Left kidney (tissue), 2 donors: ENCODE results near the gene PRDM5. TPM values are rescaled to one million over a fixed set of nuclear protein-coding genes. Genes with fewer than 3 reads are reported as not detected.

Source experiments
- DNase-seq: peaks from one replicate; pipeline ENCODE4 v3.0.0-alpha.2; 2013
- polyA plus RNA-seq: library from polyadenylated mRNA; unstranded; fragments of 120-200 nt; gene quantifications from one replicate; pipeline ENCODE4 v1.2.1, GENCODE V29; 2013; ENCODE audit not compliant: insufficient read length

PRDM5 gene
- polyA plus RNA-seq, 1 donor = 23.6 TPM

GRCh38 chr4:120857312-120857711 lies 65.2 kb downstream of the PRDM5 start:
- DNase-seq = no peak

DNA sequence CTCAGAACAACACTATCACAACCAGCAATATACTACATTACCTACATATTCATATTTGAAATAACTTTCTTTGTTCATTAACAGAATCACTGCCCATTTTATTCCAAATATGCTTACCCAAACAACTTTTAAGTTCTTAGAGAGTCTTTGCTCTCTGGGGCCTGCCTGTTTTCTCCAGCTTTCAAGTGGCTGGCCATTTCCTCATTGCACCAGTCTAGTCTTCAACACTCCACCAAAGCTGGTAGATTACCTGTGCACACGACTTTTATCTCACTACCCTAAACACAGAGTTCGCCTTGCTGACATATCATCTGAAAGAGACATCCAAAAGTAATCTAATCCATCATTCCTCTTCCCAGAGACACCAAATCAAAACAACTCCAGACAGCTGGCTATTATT lies 66.2 kb downstream of the PRDM5 start:
- no peak for DNase-seq

- DNase-seq = no peak
These were observed 67.1 kb downstream of the PRDM5 start for GRCh38 chr4:120855307-120856001.

GRCh38 chr4:120853161-120853935 lies 69.2 kb downstream of the PRDM5 start:
- no peak for DNase-seq

GRCh38 chr4:120850018-120850599 lies 72.4 kb downstream of the PRDM5 start:
- no peak for DNase-seq

DNA sequence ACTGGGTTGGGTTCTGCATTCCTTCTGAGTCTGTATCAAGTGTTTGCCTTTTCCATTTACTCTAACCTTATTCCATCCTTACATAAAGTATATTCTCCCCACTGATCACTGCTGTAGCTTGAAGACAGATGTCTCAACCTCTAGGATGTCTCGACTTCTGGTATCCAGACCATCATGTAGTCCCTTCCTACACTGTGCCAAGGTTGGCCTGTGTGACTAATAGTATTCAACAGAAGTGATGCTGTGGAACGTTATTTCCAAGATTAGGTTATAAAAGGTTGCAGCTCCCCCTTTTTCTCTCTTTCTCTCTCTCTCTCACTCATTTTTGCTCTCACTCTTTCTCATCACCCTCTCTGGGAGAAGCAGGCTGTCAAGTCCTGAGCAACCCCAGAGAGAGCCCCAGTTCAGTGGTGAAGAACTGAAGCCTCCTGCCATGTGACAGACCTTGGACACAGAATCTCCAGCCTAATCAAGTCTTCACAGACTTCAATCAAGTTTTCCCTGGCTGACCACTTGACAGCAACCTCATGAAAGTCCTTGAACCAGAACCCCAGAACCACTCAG lies 75.4 kb downstream of the PRDM5 start:
- DNase-seq = no peak

GRCh38 chr4:120844528-120844921 lies 78.0 kb downstream of the PRDM5 start:
- no peak for DNase-seq

DNA sequence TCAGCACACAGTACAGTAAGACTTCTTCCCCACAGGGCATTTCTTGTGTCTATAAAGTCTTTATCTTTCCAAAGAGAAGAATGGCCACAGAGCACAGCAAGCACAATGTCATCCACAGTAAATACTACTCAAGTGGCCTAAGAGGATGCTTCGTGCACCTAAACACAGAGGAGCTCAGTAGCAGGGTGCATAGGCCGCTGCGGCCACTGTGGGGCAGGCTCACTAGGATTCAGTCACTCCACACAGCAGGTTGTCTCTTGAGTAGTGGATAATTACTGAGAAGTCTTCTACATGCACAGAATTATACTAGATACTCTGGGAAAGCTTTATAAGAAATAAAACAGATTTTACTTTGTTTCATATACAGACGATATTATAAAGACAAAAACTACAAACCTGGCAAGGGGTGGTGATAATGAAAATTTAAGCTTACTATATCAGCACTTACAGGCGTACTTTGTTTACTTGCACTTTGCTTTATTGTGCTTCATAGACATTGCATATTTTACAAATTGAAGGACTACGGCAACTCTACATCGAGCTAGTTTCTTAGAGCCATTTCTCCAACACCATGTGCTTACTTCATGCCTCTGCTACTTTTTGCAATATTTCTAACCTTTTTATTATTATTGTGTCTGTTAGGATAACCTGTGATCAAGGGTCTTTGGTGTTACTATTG lies 78.5 kb downstream of the PRDM5 start:
- no peak for DNase-seq

DNA sequence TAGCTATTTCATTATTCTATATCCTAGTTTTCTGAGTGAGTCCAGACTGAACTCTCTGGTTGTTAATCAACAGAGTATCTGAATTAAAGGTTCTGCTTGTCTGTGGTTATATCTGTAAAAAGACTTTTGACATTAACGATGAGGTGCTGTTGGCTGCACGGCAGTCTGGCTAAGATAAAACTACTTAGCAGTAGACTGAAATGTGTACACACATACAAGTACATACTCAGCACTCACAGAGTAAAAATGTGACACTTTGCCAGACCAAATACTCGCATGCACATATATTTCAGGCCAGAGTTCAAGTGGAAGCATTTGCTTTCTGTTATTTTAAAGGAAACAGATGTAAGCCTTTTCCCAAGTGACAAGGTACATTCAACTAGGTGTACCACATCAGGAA lies 80.5 kb downstream of the PRDM5 start:
- DNase-seq = no peak

- DNase-seq = no peak
These were observed 80.9 kb downstream of the PRDM5 start for GRCh38 chr4:120841580-120841979.

GRCh38 chr4:120839974-120840751 lies 82.4 kb downstream of the PRDM5 start:
- DNase-seq = no peak

DNA sequence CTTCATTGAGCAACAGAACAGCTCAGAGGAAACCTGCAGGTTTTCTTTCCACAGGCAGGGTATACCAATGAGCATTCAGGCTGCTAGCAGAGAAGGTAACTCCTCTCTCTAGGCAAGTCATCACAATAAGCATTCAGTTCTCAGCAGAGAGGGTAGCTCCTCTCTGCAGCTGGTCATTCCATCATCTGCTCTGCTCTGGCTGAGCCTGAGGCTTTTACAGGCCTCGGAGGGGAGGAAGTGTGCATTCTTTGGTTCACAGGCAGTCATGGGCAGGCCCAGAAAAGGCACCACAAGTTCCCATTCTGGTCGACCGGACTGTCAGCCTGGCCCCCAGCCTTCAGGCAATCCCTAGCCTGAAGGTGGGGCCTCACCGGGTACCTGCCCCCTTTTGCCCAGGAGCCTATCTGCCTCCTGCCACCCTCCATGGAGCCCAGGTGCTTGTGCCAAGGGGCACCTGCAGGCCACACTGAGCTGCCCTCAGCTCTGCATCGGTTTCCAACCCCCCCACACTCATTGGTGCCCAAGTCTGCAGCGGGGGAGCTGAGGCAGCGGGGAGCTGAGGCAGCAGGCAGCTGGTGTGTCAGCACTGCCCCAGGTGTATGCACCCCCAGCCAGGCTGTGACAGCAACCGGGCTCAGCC lies 83.1 kb downstream of the PRDM5 start:
- no peak for DNase-seq

- no peak for DNase-seq
These were observed 83.7 kb downstream of the PRDM5 start for GRCh38 chr4:120838784-120839183.

- DNase-seq = no peak
These were observed 84.9 kb downstream of the PRDM5 start for GRCh38 chr4:120837656-120838055.

DNA sequence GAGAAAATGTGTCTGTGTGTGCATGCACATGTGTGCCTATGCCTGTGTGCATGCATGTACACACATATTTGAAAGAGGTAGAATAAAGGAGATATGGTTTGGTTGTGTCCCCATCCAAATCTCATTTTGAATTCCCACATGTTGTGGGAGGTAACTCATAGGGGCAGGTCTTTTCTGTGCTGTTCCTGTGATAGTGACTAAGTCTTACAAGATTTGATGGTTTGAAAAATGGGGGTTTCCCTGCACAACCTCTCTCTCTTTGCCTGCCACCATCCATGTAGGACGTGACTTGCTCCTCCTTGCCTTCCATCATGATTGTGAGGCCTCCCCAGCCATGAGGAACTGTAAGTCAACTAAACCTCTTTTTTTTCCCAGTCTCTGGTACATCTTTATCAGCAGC lies 87.2 kb downstream of the PRDM5 start:
- no peak for DNase-seq

DNA sequence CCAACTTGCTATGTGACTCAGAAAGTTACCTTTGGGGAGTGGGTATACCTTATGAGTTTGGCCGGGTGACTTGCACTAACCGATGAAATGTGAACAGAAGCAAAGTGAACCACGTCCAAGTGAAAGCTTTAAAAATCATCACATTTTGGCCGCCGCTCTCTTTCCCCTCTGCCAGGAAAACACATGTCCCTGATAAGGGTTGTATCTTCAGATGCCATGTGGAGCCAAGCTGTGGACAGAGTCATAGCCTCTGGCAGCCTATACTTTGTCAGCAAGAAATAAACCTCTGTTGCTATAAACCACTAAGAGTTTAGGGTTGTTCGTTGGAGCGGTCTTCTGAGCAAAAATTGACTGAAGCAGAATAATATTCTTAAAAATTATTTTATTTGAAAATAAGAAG lies 92.3 kb downstream of the PRDM5 start:
- no peak for DNase-seq

DNA sequence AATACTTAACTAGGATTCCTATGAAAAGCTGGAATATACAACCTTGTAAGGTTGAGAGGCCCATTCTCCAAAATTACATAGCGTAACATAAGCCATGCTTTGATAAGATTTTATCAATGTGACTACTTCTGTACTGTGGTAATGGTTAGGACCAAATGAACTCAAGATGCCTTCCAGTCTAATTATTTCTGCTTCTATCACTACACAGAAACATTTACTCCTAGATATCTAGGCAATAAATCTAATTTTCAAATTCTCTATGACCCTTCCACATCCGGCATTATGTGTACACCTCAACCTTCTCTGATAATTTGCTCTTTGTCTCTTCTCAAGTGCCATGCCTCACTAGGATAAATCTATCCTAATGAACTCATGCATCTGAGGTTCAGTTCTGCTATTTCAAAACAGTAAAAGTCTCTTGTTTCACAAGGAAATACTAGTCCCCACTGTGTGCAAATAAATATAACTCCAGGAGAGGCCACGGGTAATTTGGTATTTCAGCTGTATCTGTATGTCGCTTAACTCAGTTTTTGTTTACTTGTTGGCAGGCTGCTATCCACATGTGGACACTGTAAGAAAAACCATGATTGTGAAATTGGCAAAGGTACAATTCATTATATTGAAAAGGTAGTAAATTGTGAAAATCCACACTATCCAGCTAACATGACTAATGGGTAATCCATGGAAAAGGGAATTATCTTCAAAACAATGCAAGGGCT lies 93.3 kb downstream of the PRDM5 start:
- DNase-seq = no peak

DNA sequence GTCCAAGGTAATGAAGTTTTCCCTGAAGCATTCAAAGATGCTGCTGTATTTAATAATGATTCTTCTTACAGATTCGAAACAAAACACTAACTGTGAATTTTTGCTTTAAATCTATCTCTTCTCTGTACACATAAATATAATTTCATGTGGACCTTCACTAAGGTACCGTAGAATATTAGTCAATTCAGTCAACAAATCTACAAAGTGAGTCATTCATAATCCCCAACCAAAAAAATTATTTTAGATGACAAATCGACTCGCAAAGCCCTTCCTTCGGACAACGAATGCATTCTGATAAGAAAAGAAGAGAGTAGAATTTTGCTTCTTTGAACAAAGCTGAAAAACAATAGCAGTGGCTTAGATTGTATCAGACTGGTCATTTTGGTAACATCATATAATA lies 95.7 kb downstream of the PRDM5 start:
- DNase-seq = no peak

DNA sequence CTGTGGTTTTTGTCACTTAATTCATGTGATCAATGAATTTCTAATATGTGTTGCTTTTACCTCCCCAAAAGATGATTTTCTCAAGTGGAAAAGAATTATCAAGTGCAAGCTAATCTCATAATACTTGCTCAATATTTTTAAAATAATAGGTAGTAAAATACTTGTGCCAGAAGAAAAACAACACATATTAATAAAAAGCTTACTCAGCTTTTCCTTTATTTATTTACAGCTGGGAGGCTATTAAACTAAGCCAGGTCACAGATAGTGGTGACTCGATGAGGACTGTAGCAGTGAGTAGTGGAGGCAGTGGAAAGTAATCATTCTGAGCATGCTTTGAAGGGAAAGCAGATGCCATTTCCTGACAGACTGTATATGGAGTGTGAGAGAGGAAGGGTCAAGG lies 96.1 kb downstream of the PRDM5 start:
- DNase-seq = no peak

GRCh38 chr4:120824946-120825345 lies 97.6 kb downstream of the PRDM5 start:
- no peak for DNase-seq

DNA sequence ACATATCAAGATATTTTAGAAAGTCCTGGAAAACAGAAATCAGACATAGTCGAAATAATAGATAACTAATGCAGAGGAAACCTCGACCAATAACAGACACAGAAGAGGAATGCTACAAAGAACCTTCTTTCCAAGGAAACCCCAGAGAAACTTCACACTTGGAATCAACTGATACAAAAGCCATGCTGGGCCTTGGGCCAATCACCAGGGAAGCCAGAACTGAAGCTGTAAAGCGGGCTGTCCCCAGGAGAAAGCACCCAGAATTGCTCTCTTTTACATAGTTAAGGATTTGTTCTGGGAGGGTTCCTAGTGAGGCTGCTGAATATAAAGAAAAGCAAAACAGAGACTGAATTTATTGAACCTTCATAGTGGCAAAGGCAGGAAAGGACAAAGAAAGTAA lies 100.5 kb downstream of the PRDM5 start:
- no peak for DNase-seq
